ENCODE data around the gene ASXL2. TPM values are rescaled to one million over a fixed set of nuclear protein-coding genes. Genes with fewer than 3 reads are reported as not detected.

The ASXL2 gene
- 32.7 and 35.4 TPM in 2 replicates for total RNA-seq (2021)
- long read RNA-seq, partial matches to known transcripts = 3 of 18 reads
- long read RNA-seq, other reads (novel, unspliced or antisense) = 15 of 18 reads

DNA sequence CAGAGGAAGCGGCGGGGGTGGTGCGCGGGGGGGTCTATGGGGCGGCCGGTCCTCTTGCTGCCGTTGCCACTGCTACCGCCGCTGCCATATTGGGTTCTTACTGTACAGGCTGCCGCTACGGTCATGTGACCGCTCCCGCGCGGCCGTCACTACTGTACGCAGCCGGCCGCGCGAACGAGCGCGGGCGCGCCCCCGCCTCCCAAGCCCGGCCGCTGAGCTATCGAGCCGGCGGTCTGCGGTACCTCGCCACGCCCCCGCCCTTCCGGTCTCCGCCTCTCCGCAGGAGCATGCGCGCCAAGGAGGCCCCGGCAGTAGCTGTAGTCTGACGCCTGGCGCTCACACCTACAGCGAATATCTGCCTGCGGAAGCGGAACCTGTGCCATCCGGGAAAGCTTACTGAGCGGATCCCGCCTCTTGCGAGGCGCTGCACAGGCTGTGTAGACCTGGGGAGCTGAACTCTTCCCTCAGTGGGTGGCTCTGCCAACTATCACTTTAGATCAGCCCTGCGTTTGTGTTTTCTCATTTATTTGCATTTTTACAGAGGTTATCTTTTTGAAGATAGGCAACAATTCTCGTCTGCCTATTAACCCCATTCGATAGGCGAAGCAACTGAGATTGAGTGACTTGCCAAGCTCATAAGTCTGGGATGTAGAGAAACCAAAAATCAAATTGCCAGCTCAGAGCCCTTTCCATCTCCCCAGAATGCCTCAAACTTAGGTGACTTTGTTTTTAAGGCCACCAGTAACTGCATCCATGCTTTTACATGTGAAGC lies at the start of gene ASXL2:
Gene ASXL2, minus strand, starts transcription at position 127 of the 772 bp plus-strand sequence. CDS start 265 bp downstream, outside the sequence.
- H3K56ac ChIP-seq (ENCODE audit: insufficient read length, low read depth, low read length) = no peak within 1 kb of the TSS
- Mint-ChIP-seq H3K4me1 (peaks cover 13 to 20% of the 10 kb centered on the region in 2 experiments), H3K4me3 (peak within 1 kb of the TSS; percentile 95 to 98)

More for the DNA sequence above, at the start of gene ASXL2:
- Histone ChIP-seq H4K8ac (replicated peaks; ENCODE audit: insufficient read length, low read depth, low read length) (no peak within 1 kb of the TSS), H2BK15ac (ENCODE audit: low read depth, low read length) (peak within 1 kb of the TSS; percentile 0; the same call in 1 of the 2 replicates), H3K9me3 (ENCODE audit: control insufficient read depth, low read depth, low read length) (no peaks in the 10 kb centered on the region), H2AFZ (ENCODE audit: low read length) (no peak within 1 kb of the TSS), H2BK5ac (ENCODE audit: insufficient read length, low read length) (no peak within 1 kb of the TSS), H4K91ac (ENCODE audit: insufficient read length, low read depth, low read length) (no peak within 1 kb of the TSS), H3K23me2 (ENCODE audit: insufficient read length, low read depth, low read length, poor library complexity, severe bottlenecking) (no peaks in the 10 kb centered on the region), H3K4me2 (ENCODE audit: insufficient read depth, insufficient read length, low read length) (peak within 1 kb of the TSS; percentile 71), H2BK20ac (ENCODE audit: low read depth, low read length, poor library complexity, severe bottlenecking) (no peak within 1 kb of the TSS), H3K18ac (ENCODE audit: insufficient read length, low read depth, low read length) (peak within 1 kb of the TSS; percentile 56), H4K5ac (ENCODE audit: insufficient read length, low read depth, low read length) (no peak within 1 kb of the TSS), H3K79me2 (ENCODE audit: insufficient read depth, low read length) (peaks cover 11% of the 10 kb centered on the region; the same call in 1 of the 2 replicates), H3K4me1 (ENCODE audit: insufficient read depth, low read length) (no peaks in the 10 kb centered on the region), H3K4ac (ENCODE audit: low read depth, low read length) (no peak within 1 kb of the TSS), H3K9ac (ENCODE audit: extremely low read depth, insufficient read length, low read length) (peak within 1 kb of the TSS; percentile 83), H3K79me1 (ENCODE audit: insufficient read depth, low read depth, low read length, poor library complexity, severe bottlenecking) (peaks cover 4% of the 10 kb centered on the region), H4K20me1 (ENCODE audit: control insufficient read depth, insufficient read depth, insufficient read length) (no peaks in the 10 kb centered on the region), H3K14ac (ENCODE audit: insufficient read depth, low read length) (peak within 1 kb of the TSS; percentile 81; the same call in 1 of the 2 replicates), H2BK12ac (ENCODE audit: insufficient read length, low read depth, low read length) (no peak within 1 kb of the TSS), H3T11ph (ENCODE audit: low read length) (no peak within 1 kb of the TSS), H3K27me3 (ENCODE audit: insufficient read depth, low read length) (no peaks in the 10 kb centered on the region), H3K27ac (ENCODE audit: insufficient read length, low read depth, low read length) (no peak within 1 kb of the TSS), H3K23ac (ENCODE audit: insufficient read length, low read depth, low read length) (no peak within 1 kb of the TSS), H2BK120ac (ENCODE audit: low read depth, low read length, poor library complexity, severe bottlenecking) (no peak within 1 kb of the TSS), H2AK5ac (ENCODE audit: insufficient read length, low read length) (no peak within 1 kb of the TSS)
- H3K27ac Mint-ChIP-seq = peak within 1 kb of the TSS; percentile 97 to 99 (median 98)
- TF ChIP-seq, protein P1, sequence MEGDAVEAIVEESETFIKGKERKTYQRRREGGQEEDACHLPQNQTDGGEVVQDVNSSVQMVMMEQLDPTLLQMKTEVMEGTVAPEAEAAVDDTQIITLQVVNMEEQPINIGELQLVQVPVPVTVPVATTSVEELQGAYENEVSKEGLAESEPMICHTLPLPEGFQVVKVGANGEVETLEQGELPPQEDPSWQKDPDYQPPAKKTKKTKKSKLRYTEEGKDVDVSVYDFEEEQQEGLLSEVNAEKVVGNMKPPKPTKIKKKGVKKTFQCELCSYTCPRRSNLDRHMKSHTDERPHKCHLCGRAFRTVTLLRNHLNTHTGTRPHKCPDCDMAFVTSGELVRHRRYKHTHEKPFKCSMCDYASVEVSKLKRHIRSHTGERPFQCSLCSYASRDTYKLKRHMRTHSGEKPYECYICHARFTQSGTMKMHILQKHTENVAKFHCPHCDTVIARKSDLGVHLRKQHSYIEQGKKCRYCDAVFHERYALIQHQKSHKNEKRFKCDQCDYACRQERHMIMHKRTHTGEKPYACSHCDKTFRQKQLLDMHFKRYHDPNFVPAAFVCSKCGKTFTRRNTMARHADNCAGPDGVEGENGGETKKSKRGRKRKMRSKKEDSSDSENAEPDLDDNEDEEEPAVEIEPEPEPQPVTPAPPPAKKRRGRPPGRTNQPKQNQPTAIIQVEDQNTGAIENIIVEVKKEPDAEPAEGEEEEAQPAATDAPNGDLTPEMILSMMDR (conservative IDR thresholded peaks at IDR 0.05) = no peak
- peaks cover 26% of the 10 kb centered on the region for H3K27me3 Mint-ChIP-seq (ENCODE audit: low read depth)
- DNase-seq = peak; percentile 99
- H3K9me3 Mint-ChIP-seq = no peaks in the 10 kb centered on the region
- H3K36me3 Mint-ChIP-seq (ENCODE audit: insufficient read depth in 1 of 3, low read depth in 3 of 3) = peaks cover 0 to 7% (median 0%) of the 10 kb centered on the region in 3 experiments; a peak in 4 of 7 replicates
- WGBS (ENCODE audit: extremely low coverage, insufficient read length, low lambda C conversion rate) = no CpG with 5 or more reads among the region's 56 CpGs
